Measurements from ENCODE around the gene CORO2B.

GRCh38 chr15:68679961-68680371 is 101.2 kb downstream of the CORO2B start:
- TF ChIP-seq POLR2A (IDR thresholded peaks at IDR 0.05; ENCODE audit: extremely low read depth, insufficient read length) = no peak
- TF ChIP-seq, protein P1, sequence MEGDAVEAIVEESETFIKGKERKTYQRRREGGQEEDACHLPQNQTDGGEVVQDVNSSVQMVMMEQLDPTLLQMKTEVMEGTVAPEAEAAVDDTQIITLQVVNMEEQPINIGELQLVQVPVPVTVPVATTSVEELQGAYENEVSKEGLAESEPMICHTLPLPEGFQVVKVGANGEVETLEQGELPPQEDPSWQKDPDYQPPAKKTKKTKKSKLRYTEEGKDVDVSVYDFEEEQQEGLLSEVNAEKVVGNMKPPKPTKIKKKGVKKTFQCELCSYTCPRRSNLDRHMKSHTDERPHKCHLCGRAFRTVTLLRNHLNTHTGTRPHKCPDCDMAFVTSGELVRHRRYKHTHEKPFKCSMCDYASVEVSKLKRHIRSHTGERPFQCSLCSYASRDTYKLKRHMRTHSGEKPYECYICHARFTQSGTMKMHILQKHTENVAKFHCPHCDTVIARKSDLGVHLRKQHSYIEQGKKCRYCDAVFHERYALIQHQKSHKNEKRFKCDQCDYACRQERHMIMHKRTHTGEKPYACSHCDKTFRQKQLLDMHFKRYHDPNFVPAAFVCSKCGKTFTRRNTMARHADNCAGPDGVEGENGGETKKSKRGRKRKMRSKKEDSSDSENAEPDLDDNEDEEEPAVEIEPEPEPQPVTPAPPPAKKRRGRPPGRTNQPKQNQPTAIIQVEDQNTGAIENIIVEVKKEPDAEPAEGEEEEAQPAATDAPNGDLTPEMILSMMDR (IDR thresholded peaks at IDR 0.05; ENCODE audit: low read depth, low read length) = no peak
